T-cell (primary cell): ENCODE measurements around the gene DOCK4. TPM values are rescaled to one million over a fixed set of nuclear protein-coding genes. Genes with fewer than 3 reads are reported as not detected.

ENCODE experiments used
- ATAC-seq, 4 experiments: fragments of 200-7000 bp in 3 of 4; fragments of 150-1000 bp in 1 of 4; cut with Tn5 transposase; replicated peaks in 1 of 4; 1 replicate in 3 of 4; 2 replicates in 1 of 4; pipeline ENCODE4 v1.10.0; 2021; ENCODE audit warnings: moderate library complexity in 3 of 4, mild to moderate bottlenecking in 2 of 4, moderate number of reproducible peaks in 1 of 4
- CTCF ChIA-PET, 2 donors: fragments of 300-600 bp; sonication (Branson Sonifier 250); formaldehyde crosslinking; loops; one replicate each; lab custom pipeline; 2022; ENCODE audit warnings: antibody characterized with exemption in 2 of 2; lab: Charles Lee
- POLR2A ChIA-PET, 2 donors: fragments of 300-600 bp; sonication (Branson Sonifier 250); formaldehyde crosslinking; loops; one replicate each; lab custom pipeline; 2022; ENCODE audit warnings: antibody characterized with exemption in 2 of 2; lab: Charles Lee
- DNase-seq, 35 experiments: peaks; one replicate each; pipeline versions ENCODE4 v3.0.0 to v3.0.0-alpha.2; 2013 to 2023
- H3K27ac ChIP-seq: one replicate; pipeline ENCODE4 v1.5.1; 2013; ENCODE audit warnings: low read length
- H3K27me3 ChIP-seq, 2 experiments: replicated peaks in 1 of 2; 1 replicate in 1 of 2; 2 replicates in 1 of 2; pipeline versions ENCODE4 v1.6.1 to v1.7.0; 2013; ENCODE audit warnings: low read length in 1 of 2, mixed read lengths in 1 of 2; ENCODE audit not compliant: control insufficient read depth in 2 of 2, insufficient read depth in 2 of 2; ENCODE audit errors: extremely low read depth in 1 of 2
- H3K36me3 ChIP-seq, 2 donors: 1 replicate in 1 of 2; 2 replicates in 1 of 2; pipeline versions ENCODE4 v1.6.1 to v1.7.0; 2013; ENCODE audit warnings: low read length in 1 of 2; ENCODE audit not compliant: control insufficient read depth in 2 of 2, insufficient read depth in 1 of 2; ENCODE audit errors: extremely low read depth in 1 of 2
- H3K4me1 ChIP-seq, 2 experiments: 1 replicate in 1 of 2; 2 replicates in 1 of 2; pipeline versions ENCODE4 v1.6.1 to v1.7.0; 2013; ENCODE audit warnings: low read length in 2 of 2, mixed read lengths in 1 of 2; ENCODE audit not compliant: insufficient read depth in 2 of 2, control insufficient read depth in 1 of 2; ENCODE audit errors: extremely low read depth in 1 of 2
- H3K4me3 ChIP-seq, 2 donors: 1 replicate in 1 of 2; 2 replicates in 1 of 2; pipeline versions ENCODE4 v1.5.1 to v1.7.0; 2013; ENCODE audit warnings: mild to moderate bottlenecking in 2 of 2, low read length in 1 of 2, moderate library complexity in 1 of 2; ENCODE audit not compliant: control insufficient read depth in 1 of 2; ENCODE audit errors: extremely low read depth in 1 of 2
- H3K9me3 ChIP-seq: 2 replicates; pipeline ENCODE4 v1.7.0; 2013
- H3K27ac Mint-ChIP-seq, 2 donors: one replicate each; pipeline ENCODE4 v1.8.0; 2020 to 2021; ENCODE audit warnings: mild to moderate bottlenecking in 2 of 2, mixed read lengths in 2 of 2
- H3K27me3 Mint-ChIP-seq, 2 donors: one replicate each; pipeline ENCODE4 v1.8.0; 2021 to 2022; ENCODE audit warnings: mixed read lengths in 2 of 2
- H3K36me3 Mint-ChIP-seq: one replicate; pipeline ENCODE4 v1.8.0; 2021; ENCODE audit warnings: mixed read lengths
- H3K4me1 Mint-ChIP-seq, 3 donors: one replicate each; pipeline ENCODE4 v1.8.0; 2020 to 2022; ENCODE audit warnings: mixed read lengths in 3 of 3, mild to moderate bottlenecking in 1 of 3
- H3K4me3 Mint-ChIP-seq, 3 donors: one replicate each; pipeline ENCODE4 v1.8.0; 2020 to 2022; ENCODE audit warnings: mild to moderate bottlenecking in 3 of 3, mixed read lengths in 3 of 3, moderate library complexity in 3 of 3
- H3K9me3 Mint-ChIP-seq, 3 donors: one replicate each; pipeline ENCODE4 v1.8.0; 2020 to 2022; ENCODE audit warnings: mixed read lengths in 3 of 3
- whole genome bisulfite sequencing: methylation state at CpG from one replicate; pipeline ENCODE4 v1.1.5; 2013; ENCODE audit warnings: missing lambda C conversion rate; ENCODE audit not compliant: insufficient coverage; 5-methylcytosine and 5-hydroxymethylcytosine counted together
- total RNA-seq, 35 experiments: library from RNA in 6 of 35; stranded (reverse) in 6 of 35; fragments of 120-200 nt in 1 of 35; gene quantifications; one replicate each; pipeline versions ENCODE4 v1.2.1 to v1.2.4 and lab custom pipeline; 2013 to 2026

The DOCK4 gene
- total RNA-seq, 5 donors from 2014 or later (not counting 1 experiment from before 2014, with no cell fraction given), result 0.35 to 1.4 (median 0.85) TPM

- ChIA-PET POLR2A (no interaction called here), CTCF (interaction anchor here in 1 of 2 donors (0.6 kb wide), 1 partner anchor 29 kb away, joined by 7 read pairs; no protein-coding TSS in a partner anchor)
- Mint-ChIP-seq H3K4me3 (no peak overlapping the region), H3K27me3 (peaks cover 2 to 4% of the 10 kb centered on the region in 2 donors), H3K9me3 (no peaks in the 10 kb centered on the region), H3K36me3 (no peaks in the 10 kb centered on the region), H3K4me1 (no peaks in the 10 kb centered on the region), H3K27ac (no peak overlapping the region)
- no peaks in the 10 kb centered on the region for H3K9me3 ChIP-seq
- no peaks in the 10 kb centered on the region for H3K27me3 ChIP-seq
- DNase-seq (peak in 1 of 35 experiments; percentile 10), ATAC-seq (no peak)
- H3K4me1 ChIP-seq, result no peaks in the 10 kb centered on the region
- WGBS, result 76% methylated on average over 3 of the region's 13 CpGs
- no peak overlapping the region for H3K27ac ChIP-seq
- H3K4me3 ChIP-seq, result no peak overlapping the region
- no peaks in the 10 kb centered on the region for H3K36me3 ChIP-seq
These were observed 475.5 kb downstream of the DOCK4 start for GRCh38 chr7:111730476-111731300.

GRCh38 chr7:111730057-111730456 is 476.1 kb downstream of the DOCK4 start:
- DNase-seq, result no peak
- H3K27ac ChIP-seq, result no peak overlapping the region

GRCh38 chr7:111729483-111729882 is 476.7 kb downstream of the DOCK4 start:
- H3K4me3 Mint-ChIP-seq, result no peak overlapping the region

More at GRCh38 chr7:111730057-111730456, 476.1 kb downstream of the DOCK4 start:
- H3K9me3 ChIP-seq, result no peaks in the 10 kb centered on the region
- no peaks in the 10 kb centered on the region for H3K36me3 ChIP-seq
- Mint-ChIP-seq H3K36me3 (no peaks in the 10 kb centered on the region), H3K9me3 (no peaks in the 10 kb centered on the region), H3K4me1 (no peaks in the 10 kb centered on the region), H3K27ac (no peak overlapping the region), H3K4me3 (no peak overlapping the region), H3K27me3 (peaks cover 2 to 10% of the 10 kb centered on the region in 2 donors)
- no peaks in the 10 kb centered on the region for H3K27me3 ChIP-seq
- H3K4me3 ChIP-seq, result no peak overlapping the region
- POLR2A ChIA-PET, result no interaction called here
- no peaks in the 10 kb centered on the region for H3K4me1 ChIP-seq
- ATAC-seq, result no peak
- CTCF ChIA-PET, result interaction anchor here in 1 of 2 donors (0.6 kb wide), 1 partner anchor 29 kb away, joined by 7 read pairs; no protein-coding TSS in a partner anchor
- WGBS, result no CpG with 5 or more reads among the region's 6 CpGs

GRCh38 chr7:111728635-111728995 is 477.6 kb downstream of the DOCK4 start:
- H3K9me3 Mint-ChIP-seq, result no peaks in the 10 kb centered on the region
- Histone ChIP-seq H3K27ac (no peak overlapping the region), H3K4me1 (no peaks in the 10 kb centered on the region), H3K36me3 (no peaks in the 10 kb centered on the region), H3K9me3 (no peaks in the 10 kb centered on the region), H3K4me3 (no peak overlapping the region), H3K27me3 (no peaks in the 10 kb centered on the region)
- DNase-seq (no peak), ATAC-seq (no peak)
- peaks cover 6 to 18% of the 10 kb centered on the region in 2 donors for H3K27me3 Mint-ChIP-seq
- ChIA-PET CTCF (no interaction called here), POLR2A (no interaction called here)
- no peak overlapping the region for H3K4me3 Mint-ChIP-seq
- 79% methylated on average over 16 of the region's 16 CpGs for WGBS
- H3K4me1 Mint-ChIP-seq, result no peaks in the 10 kb centered on the region
- no peaks in the 10 kb centered on the region for H3K36me3 Mint-ChIP-seq
- H3K27ac Mint-ChIP-seq, result no peak overlapping the region

More at GRCh38 chr7:111729483-111729882, 476.7 kb downstream of the DOCK4 start:
- ATAC-seq (no peak), DNase-seq (no peak)
- H3K4me1 Mint-ChIP-seq, result no peaks in the 10 kb centered on the region
- ChIA-PET CTCF (no interaction called here), POLR2A (no interaction called here)
- no peaks in the 10 kb centered on the region for H3K36me3 Mint-ChIP-seq
- no peak overlapping the region for H3K4me3 ChIP-seq
- no peaks in the 10 kb centered on the region for H3K9me3 ChIP-seq
- H3K27ac ChIP-seq, result no peak overlapping the region
- H3K27ac Mint-ChIP-seq, result no peak overlapping the region
- H3K27me3 ChIP-seq, result no peaks in the 10 kb centered on the region
- H3K36me3 ChIP-seq, result no peaks in the 10 kb centered on the region
- 75% methylated on average over 4 of the region's 7 CpGs for WGBS
- H3K9me3 Mint-ChIP-seq, result no peaks in the 10 kb centered on the region
- H3K4me1 ChIP-seq, result no peaks in the 10 kb centered on the region
- H3K27me3 Mint-ChIP-seq, result peaks cover 6 to 12% of the 10 kb centered on the region in 2 donors

GRCh38 chr7:111727905-111728634 is 478.1 kb downstream of the DOCK4 start:
- no peaks in the 10 kb centered on the region for H3K36me3 ChIP-seq
- POLR2A ChIA-PET, result no interaction called here
- peaks cover 6 to 23% of the 10 kb centered on the region in 2 donors for H3K27me3 Mint-ChIP-seq
- H3K9me3 Mint-ChIP-seq, result no peaks in the 10 kb centered on the region
- DNase-seq, result no peak
- no peaks in the 10 kb centered on the region for H3K4me1 ChIP-seq
- H3K27me3 ChIP-seq, result no peaks in the 10 kb centered on the region
- no peak overlapping the region for H3K27ac ChIP-seq
- CTCF ChIA-PET, result interaction anchor here in 1 of 2 donors (1.1 kb wide), 1 partner anchor 8 kb away, joined by 4 read pairs; no protein-coding TSS in a partner anchor
- no peak overlapping the region for H3K4me3 Mint-ChIP-seq
- 94% methylated on average over 31 of the region's 41 CpGs for WGBS
- no peak overlapping the region for H3K4me3 ChIP-seq
- H3K27ac Mint-ChIP-seq, result no peak overlapping the region
- H3K4me1 Mint-ChIP-seq, result no peaks in the 10 kb centered on the region
- no peaks in the 10 kb centered on the region for H3K9me3 ChIP-seq
- no peak for ATAC-seq
- no peaks in the 10 kb centered on the region for H3K36me3 Mint-ChIP-seq

GRCh38 chr7:111718886-111719285 is 487.3 kb downstream of the DOCK4 start:
- CTCF ChIA-PET, result no interaction called here
- no peak overlapping the region for H3K27ac Mint-ChIP-seq

More at GRCh38 chr7:111718886-111719285, 487.3 kb downstream of the DOCK4 start:
- H3K27me3 Mint-ChIP-seq, result peaks cover 0 to 6% of the 10 kb centered on the region in 2 donors
- POLR2A ChIA-PET, result no interaction called here
- ATAC-seq (no peak), DNase-seq (no peak)
- no peaks in the 10 kb centered on the region for H3K9me3 Mint-ChIP-seq
- no peak overlapping the region for H3K27ac ChIP-seq
- no peak overlapping the region for H3K4me3 Mint-ChIP-seq
- no peaks in the 10 kb centered on the region for H3K9me3 ChIP-seq
- H3K4me3 ChIP-seq, result no peak overlapping the region
- H3K36me3 ChIP-seq, result no peaks in the 10 kb centered on the region
- no peaks in the 10 kb centered on the region for H3K4me1 Mint-ChIP-seq
- 100% methylated on average over 2 of the region's 3 CpGs for WGBS
- H3K36me3 Mint-ChIP-seq, result no peaks in the 10 kb centered on the region
- H3K4me1 ChIP-seq, result no peaks in the 10 kb centered on the region
- H3K27me3 ChIP-seq, result peaks cover 0 to 2% of the 10 kb centered on the region in 2 experiments
